HG03135 (cell line): ENCODE results near the gene XAGE1B.
"Not testable (repeated sequence)": the region's sequence is repeated elsewhere in the genome, so short reads cannot be mapped to it uniquely, and the experiment has no call there.

Source experiments
- ATAC-seq: cut with Tn5 transposase; IDR thresholded peaks from one replicate; pipeline ENCODE4 v1.9.1; 2021; ENCODE audit warnings: mild to moderate bottlenecking, moderate library complexity; ENCODE audit not compliant: unreplicated experiment

Gene XAGE1B

GRCh38 chrX:52516987-52517325 lies at the start of gene XAGE1B:
XAGE1B (minus strand) TSS chrX:52517063; CDS start chrX:52515527, 1,536 bp downstream.
- ATAC-seq = not testable (repeated sequence)

GRCh38 chrX:52563105-52563504 lies 46.2 kb upstream of the XAGE1B start:
- no peak for ATAC-seq

GRCh38 chrX:52558140-52558539 lies 41.3 kb upstream of the XAGE1B start:
- ATAC-seq = no peak

- no peak for ATAC-seq
Observed at GRCh38 chrX:52556741-52557140, 39.9 kb upstream of the XAGE1B start.

- no peak for ATAC-seq
Observed at GRCh38 chrX:52553995-52554642, 37.3 kb upstream of the XAGE1B start.

GRCh38 chrX:52548769-52549168 lies 31.9 kb upstream of the XAGE1B start:
- not testable (repeated sequence) for ATAC-seq

GRCh38 chrX:52544147-52544840 lies 27.4 kb upstream of the XAGE1B start:
- no peak for ATAC-seq

- no peak for ATAC-seq
Observed at GRCh38 chrX:52542311-52542710, 25.4 kb upstream of the XAGE1B start.

GRCh38 chrX:52541051-52541450 lies 24.2 kb upstream of the XAGE1B start:
- not testable (repeated sequence) for ATAC-seq

GRCh38 chrX:52516110-52516986 lies 515 bp downstream of the XAGE1B start:
- not testable (repeated sequence) for ATAC-seq

GRCh38 chrX:52511126-52511525 lies 5.7 kb downstream of the XAGE1B start:
- not testable (repeated sequence) for ATAC-seq

GRCh38 chrX:52509916-52510315 lies 6.9 kb downstream of the XAGE1B start:
- no peak for ATAC-seq

GRCh38 chrX:52507331-52507730 lies 9.5 kb downstream of the XAGE1B start:
- ATAC-seq = no peak

- ATAC-seq = no peak
Observed at GRCh38 chrX:52504551-52504950, 12.3 kb downstream of the XAGE1B start.

GRCh38 chrX:52501362-52501761 lies 15.5 kb downstream of the XAGE1B start:
- not testable (repeated sequence) for ATAC-seq

- not testable (repeated sequence) for ATAC-seq
Observed at GRCh38 chrX:52496419-52496772, 20.5 kb downstream of the XAGE1B start.

- ATAC-seq = not testable (repeated sequence)
Observed at GRCh38 chrX:52495545-52496418, 21.1 kb downstream of the XAGE1B start, which contains the start of gene XAGE1A. XAGE1A (plus strand) TSS chrX:52495808; CDS start chrX:52497362, 1,554 bp downstream.

GRCh38 chrX:52471301-52471700 lies 45.6 kb downstream of the XAGE1B start:
- not testable (repeated sequence) for ATAC-seq
